ENCODE results near the gene WNT10A. TPM values are rescaled to one million over a fixed set of nuclear protein-coding genes. Genes with fewer than 3 reads are reported as not detected.

Gene WNT10A
- total RNA-seq, 4 donors from 2014 or later, result 0.15 to 0.97 TPM; not detected in 2

DNA sequence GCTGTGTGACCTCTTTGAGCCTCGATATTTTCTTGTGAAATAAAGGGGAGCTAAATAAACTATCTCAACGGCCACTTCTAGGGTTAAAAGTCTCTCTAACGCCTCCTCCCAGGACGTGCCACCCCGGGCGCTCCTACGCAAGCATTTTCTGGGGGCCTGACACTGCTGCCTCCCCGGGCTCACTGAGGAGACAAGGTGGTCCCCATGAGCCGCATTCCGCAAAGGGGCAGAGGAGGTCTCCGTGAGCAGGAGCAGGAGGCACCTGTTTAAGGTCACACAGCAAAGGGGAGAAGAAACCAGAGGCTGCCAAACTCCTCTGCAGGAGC is 913 bp upstream of the WNT10A start:
- Histone ChIP-seq H3K4me3 (no peak overlapping the region), H3K36me3 (no peaks in the 10 kb centered on the region), H3K9me3 (no peaks in the 10 kb centered on the region), H3K27me3 (peaks cover 11 to 30% of the 10 kb centered on the region in 2 donors), H3K4me1 (peaks cover 0 to 12% of the 10 kb centered on the region in 2 donors), H3K27ac (no peak overlapping the region)
- DNase-seq, result no peak
- intact Hi-C loops (cut with DNase I; ENCODE audit: low total_unique reads), result no loop called here
- TF ChIP-seq POLR2A (IDR thresholded peaks at IDR 0.05), result no peak

DNA sequence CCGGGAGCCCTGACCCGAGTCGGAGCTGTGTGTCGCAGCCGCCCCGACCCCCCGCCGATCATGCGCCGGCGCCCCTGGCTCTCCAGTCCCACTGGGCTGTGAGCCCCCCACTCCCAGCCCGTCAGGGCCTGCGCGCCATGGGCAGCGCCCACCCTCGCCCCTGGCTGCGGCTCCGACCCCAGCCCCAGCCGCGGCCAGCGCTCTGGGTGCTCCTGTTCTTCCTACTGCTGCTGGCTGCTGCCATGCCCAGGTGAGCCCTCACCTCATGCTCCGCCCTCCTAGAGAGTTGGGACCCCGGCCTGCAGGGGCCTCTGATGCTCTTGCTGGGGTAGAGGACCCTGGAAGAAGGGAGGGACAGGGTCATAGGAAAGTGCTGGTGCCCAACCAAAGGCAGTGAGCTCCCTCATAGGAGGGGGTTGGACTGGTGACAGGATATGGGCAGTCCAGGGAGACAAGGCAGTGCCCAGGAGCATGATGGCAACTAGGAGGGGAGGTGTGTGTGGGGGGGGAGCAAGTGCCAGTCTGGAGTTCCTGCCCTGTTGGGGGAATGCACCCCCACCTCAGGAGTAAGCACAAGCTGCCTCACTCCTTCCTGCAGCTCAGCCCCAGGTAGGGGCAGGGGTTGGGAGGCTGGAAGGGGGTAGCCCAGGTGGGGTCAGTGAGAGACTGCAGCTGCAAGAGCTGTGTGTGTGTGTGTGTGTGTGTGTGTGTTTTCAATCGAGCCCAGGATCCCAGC is 375 bp downstream of the WNT10A start:
- Histone ChIP-seq H3K27ac (no peak overlapping the region), H3K9me3 (no peaks in the 10 kb centered on the region), H3K4me1 (peaks cover 0 to 12% of the 10 kb centered on the region in 2 donors), H3K36me3 (no peaks in the 10 kb centered on the region), H3K4me3 (no peak overlapping the region), H3K27me3 (peaks cover 11 to 30% of the 10 kb centered on the region in 2 donors)
- intact Hi-C loops (cut with DNase I; ENCODE audit: low total_unique reads), result no loop called here
- TF ChIP-seq, protein P1, sequence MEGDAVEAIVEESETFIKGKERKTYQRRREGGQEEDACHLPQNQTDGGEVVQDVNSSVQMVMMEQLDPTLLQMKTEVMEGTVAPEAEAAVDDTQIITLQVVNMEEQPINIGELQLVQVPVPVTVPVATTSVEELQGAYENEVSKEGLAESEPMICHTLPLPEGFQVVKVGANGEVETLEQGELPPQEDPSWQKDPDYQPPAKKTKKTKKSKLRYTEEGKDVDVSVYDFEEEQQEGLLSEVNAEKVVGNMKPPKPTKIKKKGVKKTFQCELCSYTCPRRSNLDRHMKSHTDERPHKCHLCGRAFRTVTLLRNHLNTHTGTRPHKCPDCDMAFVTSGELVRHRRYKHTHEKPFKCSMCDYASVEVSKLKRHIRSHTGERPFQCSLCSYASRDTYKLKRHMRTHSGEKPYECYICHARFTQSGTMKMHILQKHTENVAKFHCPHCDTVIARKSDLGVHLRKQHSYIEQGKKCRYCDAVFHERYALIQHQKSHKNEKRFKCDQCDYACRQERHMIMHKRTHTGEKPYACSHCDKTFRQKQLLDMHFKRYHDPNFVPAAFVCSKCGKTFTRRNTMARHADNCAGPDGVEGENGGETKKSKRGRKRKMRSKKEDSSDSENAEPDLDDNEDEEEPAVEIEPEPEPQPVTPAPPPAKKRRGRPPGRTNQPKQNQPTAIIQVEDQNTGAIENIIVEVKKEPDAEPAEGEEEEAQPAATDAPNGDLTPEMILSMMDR (IDR thresholded peaks at IDR 0.05), result no peak
- TF ChIP-seq POLR2A (IDR thresholded peaks at IDR 0.05), result no peak
- no peak for DNase-seq

DNA sequence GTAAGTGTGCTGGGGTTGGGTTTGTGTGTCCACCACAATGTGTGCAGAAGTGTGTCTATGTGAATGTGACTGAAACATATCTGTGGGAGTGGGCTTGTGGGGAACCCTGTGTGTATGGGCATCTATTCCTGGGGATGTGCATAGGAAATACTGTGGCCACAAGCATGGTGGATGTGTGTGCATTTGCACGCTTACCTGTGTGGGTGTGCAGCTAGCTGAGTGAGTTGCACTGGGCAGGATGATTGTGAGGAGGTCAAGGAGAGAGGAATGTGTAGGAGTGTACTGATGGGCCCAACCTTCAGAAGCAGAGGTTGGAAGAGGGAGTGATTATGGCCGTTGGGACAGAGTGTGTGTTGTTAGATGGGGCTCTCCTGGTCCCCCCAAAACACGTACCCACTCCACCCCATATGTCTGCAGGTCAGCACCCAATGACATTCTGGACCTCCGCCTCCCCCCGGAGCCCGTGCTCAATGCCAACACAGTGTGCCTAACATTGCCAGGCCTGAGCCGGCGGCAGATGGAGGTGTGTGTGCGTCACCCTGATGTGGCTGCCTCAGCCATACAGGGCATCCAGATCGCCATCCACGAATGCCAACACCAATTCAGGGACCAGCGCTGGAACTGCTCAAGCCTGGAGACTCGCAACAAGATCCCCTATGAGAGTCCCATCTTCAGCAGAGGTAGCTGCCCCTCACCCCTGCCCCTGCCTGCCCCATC is 1.2 kb downstream of the WNT10A start:
- Histone ChIP-seq H3K27ac (no peak overlapping the region), H3K4me3 (no peak overlapping the region), H3K36me3 (no peaks in the 10 kb centered on the region), H3K27me3 (peaks cover 11 to 30% of the 10 kb centered on the region in 2 donors), H3K9me3 (no peaks in the 10 kb centered on the region), H3K4me1 (peaks cover 0 to 12% of the 10 kb centered on the region in 2 donors)
- intact Hi-C loops (cut with DNase I; ENCODE audit: low total_unique reads), result no loop called here
- no peak for DNase-seq
- TF ChIP-seq, protein P1 (IDR thresholded peaks at IDR 0.05), result no peak
- no peak for TF ChIP-seq POLR2A (IDR thresholded peaks at IDR 0.05)

DNA sequence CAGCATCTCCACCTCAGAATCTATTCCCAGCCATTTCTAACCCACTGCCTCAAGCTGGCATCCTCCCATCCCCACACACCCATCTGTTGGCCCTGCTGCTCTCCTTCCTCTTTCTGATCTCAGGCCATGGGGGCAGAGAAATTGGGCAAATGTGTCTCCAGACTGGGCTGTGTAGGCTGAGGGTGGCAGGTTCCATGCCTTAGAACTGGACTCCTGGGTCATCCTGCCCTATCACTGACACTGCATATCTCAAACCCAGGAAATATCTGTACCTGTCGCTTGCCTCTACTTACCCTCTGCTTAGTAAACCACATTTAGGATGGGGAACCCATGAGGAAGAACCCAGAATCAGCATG is 1.8 kb downstream of the WNT10A start:
- Histone ChIP-seq H3K4me1 (peaks cover 0 to 12% of the 10 kb centered on the region in 2 donors), H3K27ac (no peak overlapping the region), H3K36me3 (no peaks in the 10 kb centered on the region), H3K4me3 (no peak overlapping the region), H3K27me3 (peaks cover 11 to 30% of the 10 kb centered on the region in 2 donors), H3K9me3 (no peaks in the 10 kb centered on the region)
- TF ChIP-seq, protein P1 (IDR thresholded peaks at IDR 0.05), result no peak
- TF ChIP-seq POLR2A (IDR thresholded peaks at IDR 0.05), result no peak
- intact Hi-C loops (cut with DNase I; ENCODE audit: low total_unique reads), result no loop called here
- DNase-seq, result no peak

DNA sequence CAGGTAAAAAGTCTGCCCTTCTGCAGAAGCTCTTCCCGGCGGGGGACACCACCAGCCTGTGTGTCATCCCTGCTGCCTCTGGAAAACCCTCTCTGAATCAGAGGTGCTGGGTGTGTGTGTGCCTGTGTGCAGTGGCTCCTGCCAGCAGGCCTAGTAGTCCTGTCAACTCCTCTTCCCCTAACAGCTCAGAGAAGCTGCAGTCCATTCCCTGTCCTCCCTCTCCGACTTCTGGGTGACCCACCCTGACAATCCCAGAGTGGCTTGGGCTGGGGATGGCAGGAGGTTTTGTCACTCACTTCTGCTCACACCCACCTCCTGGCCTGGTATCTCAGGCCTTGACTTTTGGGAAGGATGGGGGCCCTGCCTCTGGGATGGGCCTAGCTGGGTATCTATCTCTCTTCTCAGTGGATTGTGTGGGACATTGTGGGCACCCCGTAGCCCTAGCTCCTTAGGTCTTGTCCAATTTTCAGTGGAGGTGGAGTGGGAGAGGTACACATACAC is 2.3 kb downstream of the WNT10A start:
- Histone ChIP-seq H3K27me3 (peaks cover 11 to 30% of the 10 kb centered on the region in 2 donors), H3K27ac (no peak overlapping the region), H3K9me3 (no peaks in the 10 kb centered on the region), H3K4me3 (no peak overlapping the region), H3K36me3 (no peaks in the 10 kb centered on the region), H3K4me1 (peaks cover 0 to 12% of the 10 kb centered on the region in 2 donors)
- TF ChIP-seq POLR2A (IDR thresholded peaks at IDR 0.05), result no peak
- TF ChIP-seq, protein P1 (IDR thresholded peaks at IDR 0.05), result no peak
- intact Hi-C loops (cut with DNase I; ENCODE audit: low total_unique reads), result no loop called here
- no peak for DNase-seq
